ENCODE data around the gene OOSP4A.
A peak's percentile ranks its signal among the peaks of the same experiment; 100 is the strongest.

OOSP4A gene

GRCh38 chr11:59963733-59964132, at the start of gene OOSP4A:
Gene OOSP4A (plus strand): TSS chr11:59964033. CDS start chr11:59964033, 0 bp downstream.
- DNase-seq, result no peak

- DNase-seq, result no peak
Measured at GRCh38 chr11:59918480-59918879, 45.4 kb upstream of the OOSP4A start.

- DNase-seq, result peak in 1 of 2 donors; percentile 0
Measured at GRCh38 chr11:59918987-59919589, 44.7 kb upstream of the OOSP4A start.

- no peak for DNase-seq
Measured at GRCh38 chr11:59923813-59924212, 40.0 kb upstream of the OOSP4A start.

- DNase-seq, result no peak
Measured at GRCh38 chr11:59931688-59932087, 32.1 kb upstream of the OOSP4A start.

GRCh38 chr11:59938132-59938531, 25.7 kb upstream of the OOSP4A start, which contains the start of gene OOSP1:
Gene OOSP1 (plus strand): TSS chr11:59938432. CDS start chr11:59938455, 23 bp downstream.
- no peak for DNase-seq

GRCh38 chr11:59938718-59939117, 25.1 kb upstream of the OOSP4A start:
- no peak for DNase-seq

- no peak for DNase-seq
Measured at GRCh38 chr11:59939482-59939881, 24.4 kb upstream of the OOSP4A start.

- DNase-seq, result no peak
Measured at GRCh38 chr11:59941091-59941490, 22.7 kb upstream of the OOSP4A start.

GRCh38 chr11:59943997-59944714, 19.7 kb upstream of the OOSP4A start:
- no peak for DNase-seq

- DNase-seq, result no peak
Measured at GRCh38 chr11:59944720-59945119, 19.1 kb upstream of the OOSP4A start.

- DNase-seq, result no peak
Measured at GRCh38 chr11:59953463-59954218, 10.2 kb upstream of the OOSP4A start.

GRCh38 chr11:59954219-59954847, 9.5 kb upstream of the OOSP4A start:
- DNase-seq, result no peak

- no peak for DNase-seq
Measured at GRCh38 chr11:59957094-59957493, 6.7 kb upstream of the OOSP4A start.

GRCh38 chr11:59960502-59961381, 3.1 kb upstream of the OOSP4A start:
- DNase-seq, result no peak

GRCh38 chr11:59962107-59962482, 1.7 kb upstream of the OOSP4A start:
- no peak for DNase-seq

- no peak for DNase-seq
Measured at GRCh38 chr11:59965424-59965823, 1.6 kb downstream of the OOSP4A start.

- DNase-seq, result no peak
Measured at GRCh38 chr11:59966201-59966600, 2.4 kb downstream of the OOSP4A start.

GRCh38 chr11:59967677-59968394, 4.0 kb downstream of the OOSP4A start:
- DNase-seq, result no peak

- no peak for DNase-seq
Measured at GRCh38 chr11:59968395-59968783, 4.6 kb downstream of the OOSP4A start.

- no peak for DNase-seq
Measured at GRCh38 chr11:59973097-59973496, 9.3 kb downstream of the OOSP4A start.

Measured in hippocampal formation (tissue), 2 donors.